Erythroblast (primary cell): ENCODE data around the gene MBD3.

Experiments
- DNase-seq, 2 experiments: peaks; one replicate each; lab custom pipeline; 2025; lab: John Stamatoyannopoulos, UW
- GATA1 ChIP-seq: IDR thresholded peaks from 2 replicates; pipeline ENCODE4 v1.6.1; 2011; ENCODE audit warnings: low read depth, mild to moderate bottlenecking, control low read depth, low read length, moderate library complexity
- POLR2A ChIP-seq: IDR thresholded peaks from 2 replicates; pipeline ENCODE4 v1.6.1; 2011; ENCODE audit warnings: mild to moderate bottlenecking, low read length

Gene MBD3

DNA sequence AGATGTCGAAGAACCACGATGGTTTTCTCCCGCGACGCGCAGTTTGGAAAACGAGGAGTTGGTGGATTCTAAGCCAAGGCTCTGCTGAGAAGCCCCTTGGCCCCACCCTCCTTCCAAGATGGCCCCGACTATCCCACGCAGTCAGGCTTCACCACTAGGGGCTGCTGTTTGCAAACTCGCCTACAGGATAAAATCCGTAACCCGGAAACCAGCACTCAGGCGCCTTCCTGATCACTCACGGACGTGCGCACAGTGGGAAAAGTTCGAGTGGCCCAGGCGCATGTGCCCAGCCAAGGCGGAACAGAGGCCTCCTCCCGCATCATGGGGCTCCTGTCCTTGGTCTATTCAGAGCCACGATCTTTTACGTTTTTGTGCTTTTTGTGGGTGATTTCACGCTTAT lies 31.8 kb upstream of the MBD3 start:
- no peak for TF ChIP-seq GATA1
- TF ChIP-seq POLR2A = no peak
- peak; percentile 75 to 80 for DNase-seq

DNA sequence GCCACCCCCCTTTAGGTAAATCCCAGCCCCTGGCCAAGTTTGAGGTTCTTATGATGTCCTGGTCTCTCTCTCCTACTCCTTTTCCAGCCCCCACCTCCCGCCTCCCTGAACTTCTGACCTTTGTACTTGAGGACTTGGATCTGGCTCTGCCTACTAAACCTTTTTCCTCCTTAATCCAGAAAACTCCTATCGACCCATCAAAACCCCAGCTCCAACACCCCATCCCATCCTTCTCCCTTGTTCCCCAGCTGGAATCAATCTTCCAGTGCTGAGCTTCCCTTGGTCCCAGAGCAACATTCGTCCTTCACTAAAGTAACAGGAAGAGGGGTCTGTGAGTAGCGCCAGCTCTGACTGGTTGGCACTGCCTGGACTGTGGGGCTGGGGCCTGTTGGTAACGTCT lies 29.9 kb upstream of the MBD3 start:
- TF ChIP-seq GATA1 (no peak), POLR2A (no peak)
- DNase-seq = no peak

DNA sequence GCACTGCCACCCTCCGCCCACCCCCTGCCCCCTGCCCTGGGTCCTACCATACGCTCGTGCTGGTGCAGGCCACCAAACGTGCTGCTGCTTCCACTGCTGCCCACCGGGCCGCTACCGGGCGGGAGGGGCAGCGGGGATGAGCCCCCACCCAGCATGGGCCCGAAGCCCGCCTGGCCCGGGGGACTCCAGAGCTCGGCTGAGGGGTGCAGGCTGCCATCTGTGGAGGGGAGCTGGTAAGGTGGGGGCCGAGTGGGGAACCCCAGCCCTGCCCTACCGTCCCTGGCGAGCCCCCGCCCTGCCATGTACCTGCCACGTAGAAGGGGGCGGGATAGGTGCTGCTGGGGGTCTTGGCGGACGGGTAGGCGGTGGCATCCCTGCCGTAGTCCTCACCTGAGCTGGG lies 29.3 kb upstream of the MBD3 start:
- no peak for DNase-seq

DNA sequence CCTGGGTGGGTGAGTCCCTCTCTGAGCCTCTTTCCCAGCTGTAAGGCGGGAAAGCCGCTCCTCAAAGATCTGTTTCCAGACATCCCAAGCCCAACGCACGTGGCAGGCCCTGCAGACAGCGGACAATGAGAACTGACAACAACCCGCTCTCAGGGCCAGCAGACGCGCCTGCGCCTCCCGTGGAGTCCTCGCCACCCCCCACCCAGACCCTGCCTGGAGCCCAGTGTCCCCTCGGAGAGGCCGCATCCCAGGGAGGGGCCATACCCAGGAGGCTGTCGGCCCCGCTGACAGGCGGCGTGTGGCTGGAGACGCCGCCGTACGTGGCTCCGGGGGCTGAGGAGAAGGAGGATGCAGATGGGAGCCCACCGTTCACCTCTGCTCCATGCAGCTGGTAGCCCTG lies 28.9 kb upstream of the MBD3 start:
- DNase-seq = no peak

More for the DNA sequence above, 29.3 kb upstream of the MBD3 start:
- no peak for TF ChIP-seq GATA1
- TF ChIP-seq POLR2A = no peak

DNA sequence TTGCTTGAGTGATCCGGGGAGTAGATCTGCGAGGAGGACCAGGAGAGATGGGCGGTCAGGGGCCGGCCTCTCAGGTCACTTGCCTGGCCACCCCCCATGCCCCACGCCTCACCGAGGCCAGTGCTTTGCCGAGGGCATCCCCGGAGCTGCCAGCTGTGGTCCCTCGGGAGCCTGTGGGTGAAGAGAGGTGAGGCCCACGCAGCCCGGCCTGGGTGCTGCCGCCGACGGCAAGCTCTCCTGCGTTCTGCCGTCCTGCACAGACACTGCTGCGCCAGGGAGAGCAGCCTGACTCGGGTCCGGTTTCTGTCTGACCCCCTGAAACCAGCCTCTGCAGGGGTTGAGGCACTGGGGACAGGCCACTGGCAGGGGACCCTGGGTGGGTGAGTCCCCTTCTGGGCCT lies 28.4 kb upstream of the MBD3 start:
- DNase-seq = no peak
- TF ChIP-seq POLR2A = no peak
- no peak for TF ChIP-seq GATA1

More for the DNA sequence above, 28.9 kb upstream of the MBD3 start:
- TF ChIP-seq POLR2A (no peak), GATA1 (no peak)

DNA sequence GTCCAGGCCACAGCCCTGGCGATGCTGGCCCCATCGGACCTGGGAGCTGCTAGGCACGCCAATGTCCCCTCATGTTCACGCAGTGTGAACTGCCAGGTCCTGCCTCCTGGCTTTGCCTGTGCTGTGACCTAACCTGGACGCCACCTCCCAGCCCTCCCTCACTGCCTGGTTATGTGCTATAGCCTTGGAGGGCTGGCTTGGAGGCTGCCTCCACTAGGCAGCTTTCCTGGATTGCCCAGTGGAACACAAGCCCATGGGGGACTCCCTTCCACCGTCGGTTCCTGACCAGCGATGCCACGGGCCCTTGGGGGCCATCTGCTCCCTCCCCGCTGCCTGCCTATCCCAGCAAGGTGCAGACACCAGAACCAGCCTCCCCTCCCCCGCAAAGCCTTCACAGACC lies 27.8 kb upstream of the MBD3 start:
- no peak for DNase-seq
- no peak for TF ChIP-seq GATA1
- no peak for TF ChIP-seq POLR2A

DNA sequence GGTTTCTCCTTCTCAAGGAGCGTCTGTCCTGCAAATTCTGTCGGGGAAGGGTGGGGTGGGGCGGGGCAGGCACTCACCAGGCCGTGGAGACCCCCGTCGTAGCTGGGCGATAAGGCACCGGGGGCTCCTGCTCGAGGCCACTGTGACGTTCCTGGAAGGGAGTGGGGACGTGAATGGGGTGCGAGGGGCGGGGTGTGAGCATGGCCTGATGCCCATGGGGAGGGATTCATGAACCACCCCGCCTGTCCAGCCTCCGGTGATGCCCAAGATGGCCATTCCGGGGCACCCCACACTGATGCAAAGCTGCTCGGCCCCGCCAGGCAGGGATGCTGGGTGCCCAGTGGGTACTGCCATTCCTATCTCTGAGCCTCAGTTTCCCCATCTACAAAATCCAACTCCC lies 27.0 kb upstream of the MBD3 start:
- no peak for DNase-seq
- TF ChIP-seq GATA1 (no peak), POLR2A (no peak)

DNA sequence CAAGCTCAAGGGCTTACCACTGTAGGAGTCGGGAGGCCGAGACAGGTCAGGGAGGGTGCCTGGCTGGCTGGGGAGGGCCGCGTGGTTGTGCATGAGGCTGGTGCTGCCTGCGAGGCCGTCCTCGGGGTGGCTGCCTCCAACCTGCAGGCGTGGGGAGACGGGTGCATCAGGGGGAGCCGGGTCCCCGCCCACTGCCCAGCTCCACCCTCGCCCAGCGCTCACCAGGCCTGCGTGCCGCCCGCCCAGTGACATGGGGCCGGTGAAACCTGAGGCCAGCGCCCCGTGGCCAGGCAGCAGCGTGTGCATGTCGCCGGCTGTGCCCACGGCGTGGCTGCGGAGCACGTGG lies 26.4 kb upstream of the MBD3 start:
- DNase-seq = no peak
- TF ChIP-seq GATA1 = no peak
- TF ChIP-seq POLR2A = no peak

DNA sequence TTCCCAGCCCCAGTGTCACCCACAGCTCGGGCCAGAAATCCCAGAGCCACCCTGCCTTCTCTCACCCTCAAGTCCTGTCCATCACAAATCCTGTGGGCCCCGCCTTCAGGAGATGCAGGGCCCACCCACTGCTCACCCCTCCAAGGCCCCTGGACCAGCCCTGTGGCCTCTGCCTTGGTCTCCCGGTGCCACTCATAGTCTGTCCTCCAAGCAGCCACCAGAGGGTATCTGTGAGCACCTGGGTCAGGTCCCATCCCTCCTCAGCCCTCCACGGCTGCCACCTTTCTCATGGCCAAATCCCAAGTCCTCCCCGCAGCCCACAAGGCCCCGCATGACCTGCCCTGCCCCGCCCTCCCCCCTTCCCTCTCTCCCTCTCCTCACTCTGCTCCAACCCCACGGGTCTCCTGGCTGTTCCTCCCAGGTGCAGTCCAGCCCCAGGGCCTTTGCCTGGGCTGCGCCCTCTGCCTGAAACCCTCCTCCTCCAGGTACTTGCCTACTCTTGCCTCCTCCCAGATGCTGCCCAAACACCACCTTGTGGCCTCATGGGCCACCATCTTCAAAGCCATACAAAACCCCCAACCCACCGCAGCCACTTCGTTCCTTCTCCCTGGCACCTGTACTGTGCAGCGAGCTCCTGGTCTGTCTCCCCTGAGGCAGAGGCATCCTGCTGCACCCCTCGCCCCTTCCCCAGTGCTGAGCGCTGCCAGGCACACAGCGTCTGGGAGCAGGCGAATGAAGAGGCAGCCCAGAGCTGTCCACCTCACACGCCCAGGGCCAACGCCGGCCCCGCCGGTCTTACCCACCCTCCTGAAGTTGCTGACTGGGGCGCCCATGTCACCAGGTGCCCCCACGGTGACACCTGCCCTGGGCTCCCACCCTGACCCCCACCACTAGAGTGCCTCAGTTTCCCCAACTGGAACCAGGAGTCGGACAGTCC lies 25.8 kb upstream of the MBD3 start:
- peak; percentile 44 to 68 for DNase-seq
- TF ChIP-seq POLR2A = no peak
- TF ChIP-seq GATA1 = no peak

DNA sequence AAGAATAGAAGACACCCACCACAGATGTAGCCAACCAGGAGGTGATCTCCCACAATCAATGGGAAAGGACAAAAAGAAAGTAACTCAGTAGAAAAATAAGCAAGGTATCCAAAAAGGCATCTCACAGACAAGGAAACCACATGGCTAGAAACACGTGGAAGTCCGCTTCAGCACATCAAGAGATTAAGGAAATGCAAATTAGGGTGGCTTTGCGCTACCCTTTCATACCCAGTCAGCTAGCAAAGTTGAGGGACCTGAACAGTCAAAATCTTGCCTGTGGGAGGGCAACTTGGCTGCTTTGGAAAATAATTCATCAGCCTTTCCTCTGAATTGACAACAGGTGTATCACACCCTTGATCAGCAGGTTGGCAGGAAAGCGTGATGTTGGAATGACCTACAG lies 24.2 kb upstream of the MBD3 start:
- DNase-seq = no peak

DNA sequence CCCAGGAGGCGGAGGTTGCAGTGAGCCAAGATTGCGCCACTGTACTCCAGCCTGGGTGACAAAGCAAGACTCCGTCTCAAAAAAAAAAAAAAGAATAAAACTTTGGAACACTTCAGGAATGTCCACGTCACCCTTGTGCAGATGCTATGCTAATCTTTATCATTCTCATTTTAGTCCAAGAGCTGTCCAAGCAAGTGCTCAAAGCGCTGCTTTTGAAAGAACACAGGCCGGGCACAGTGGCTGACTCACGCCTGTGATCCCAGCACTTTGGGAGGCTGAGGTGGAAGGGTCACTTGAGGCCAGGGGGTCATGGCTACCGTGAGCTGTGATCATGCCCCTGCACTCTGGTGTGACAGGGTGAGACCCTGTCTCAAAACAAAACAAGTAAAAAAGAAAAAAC lies 23.7 kb upstream of the MBD3 start:
- DNase-seq = no peak
- no peak for TF ChIP-seq GATA1
- TF ChIP-seq POLR2A = no peak

More for the DNA sequence above, 24.2 kb upstream of the MBD3 start:
- TF ChIP-seq GATA1 (no peak), POLR2A (no peak)

DNA sequence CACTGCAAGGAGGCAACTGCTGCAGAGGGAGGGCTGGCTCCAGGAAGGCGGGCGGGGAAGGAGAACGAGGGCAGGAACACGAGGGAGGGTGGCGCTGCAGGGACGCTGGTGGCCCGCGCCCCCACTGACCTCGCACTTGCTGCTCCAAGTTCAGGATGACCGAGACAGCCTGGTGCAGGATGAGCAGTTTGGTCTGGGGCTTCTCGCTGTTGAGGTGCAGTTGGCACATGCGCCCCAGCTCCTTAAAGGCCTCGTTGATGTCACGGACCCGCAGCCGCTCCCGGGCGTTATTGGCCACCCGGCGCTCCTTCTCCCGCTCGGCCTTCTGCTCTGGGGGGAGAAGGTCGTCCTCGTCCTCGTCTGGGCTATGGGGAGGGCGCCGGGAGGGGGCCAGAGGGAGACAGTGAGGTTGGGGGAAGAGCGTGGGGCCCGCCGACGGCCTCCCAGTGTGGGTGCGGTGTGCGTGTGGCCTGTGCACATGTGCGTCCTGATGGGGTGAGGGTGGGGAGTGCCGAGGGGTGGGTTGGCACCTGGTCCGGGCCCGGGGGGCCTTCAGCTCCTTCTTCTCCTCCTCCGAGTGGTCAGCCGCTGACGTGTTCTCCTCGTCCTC lies 22.6 kb upstream of the MBD3 start:
- no peak for TF ChIP-seq POLR2A
- TF ChIP-seq GATA1 = no peak
- no peak for DNase-seq

DNA sequence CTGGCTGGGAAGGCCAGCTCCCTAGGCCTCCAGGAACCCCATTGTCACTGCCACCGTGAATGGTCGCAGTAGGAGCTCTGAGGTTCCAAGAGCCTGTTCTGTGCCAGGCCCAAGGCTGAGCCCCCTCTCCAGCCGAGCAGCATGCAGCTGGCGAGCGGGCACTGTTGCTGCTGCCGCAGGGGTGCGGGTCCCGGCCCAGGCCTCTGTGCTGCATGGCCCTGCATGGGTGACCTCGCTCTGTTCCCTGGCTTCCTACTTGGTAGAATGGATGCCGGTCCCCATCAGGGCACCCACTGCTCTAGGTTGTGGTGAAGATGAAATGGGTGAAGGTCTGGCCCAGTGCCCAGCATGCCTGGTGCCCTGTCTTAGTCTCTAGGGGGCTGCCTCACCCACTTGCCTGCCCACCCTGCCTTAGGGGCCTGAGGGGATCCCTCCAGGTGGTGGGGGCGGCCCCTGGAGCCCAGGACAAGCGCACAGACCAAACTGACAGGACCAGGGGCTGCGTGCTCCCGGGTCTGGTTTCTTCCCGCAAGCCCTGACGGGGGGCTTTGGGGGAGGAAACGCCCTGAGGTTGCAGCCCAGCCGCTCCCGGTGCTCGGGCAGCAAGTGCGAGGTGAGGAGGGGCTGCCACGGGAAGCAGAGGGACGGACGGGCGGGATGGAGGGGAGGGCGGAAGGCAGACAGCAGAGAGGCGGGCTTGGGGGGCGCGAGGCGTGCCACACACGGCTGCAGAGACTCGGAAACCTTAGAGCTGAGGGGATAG lies 21.3 kb upstream of the MBD3 start:
- DNase-seq = no peak
- no peak for TF ChIP-seq GATA1
- no peak for TF ChIP-seq POLR2A

DNA sequence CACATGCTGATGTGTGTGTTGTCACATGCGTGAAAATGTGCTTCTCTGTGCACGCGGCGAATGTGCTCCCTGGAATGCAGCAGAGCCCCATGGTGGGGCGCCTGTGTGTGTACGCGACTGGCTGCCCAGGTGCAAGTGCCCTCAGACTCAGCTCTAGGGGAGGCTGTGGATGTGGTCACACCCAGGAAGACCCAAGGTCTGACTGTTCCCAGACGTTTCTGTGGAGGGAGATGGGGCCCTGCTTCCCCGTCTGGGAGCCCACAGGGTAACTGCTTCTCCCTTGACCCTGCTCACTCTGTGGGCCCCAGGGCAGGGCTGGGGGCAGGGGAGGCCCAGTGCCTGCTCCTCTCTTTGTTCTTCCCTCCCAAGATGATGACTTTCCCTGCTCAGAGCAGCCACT lies 20.5 kb upstream of the MBD3 start:
- no peak for DNase-seq
- TF ChIP-seq POLR2A (no peak), GATA1 (no peak)
